ENCODE data around the gene RFX2.
"Not testable (repeated sequence)": the region's sequence is repeated elsewhere in the genome, so short reads cannot be mapped to it uniquely, and the experiment has no call there.

RFX2 gene

GRCh38 chr19:6073858-6074708, 36.2 kb downstream of the RFX2 start:
- DNase-seq: no peak

- DNase-seq: not testable (repeated sequence)
These were observed 37.1 kb downstream of the RFX2 start for GRCh38 chr19:6073233-6073632.

GRCh38 chr19:6071875-6072274, 38.4 kb downstream of the RFX2 start:
- no peak for DNase-seq

- no peak for DNase-seq
These were observed 39.4 kb downstream of the RFX2 start for GRCh38 chr19:6070720-6071485.

- DNase-seq: no peak
These were observed 40.1 kb downstream of the RFX2 start for GRCh38 chr19:6070207-6070681.

- no peak for DNase-seq
These were observed 41.0 kb downstream of the RFX2 start for GRCh38 chr19:6069268-6069791.

GRCh38 chr19:6068711-6069110, 41.6 kb downstream of the RFX2 start:
- no peak for DNase-seq

- no peak for DNase-seq
These were observed 42.3 kb downstream of the RFX2 start for GRCh38 chr19:6067975-6068374.

- peak; percentile 67 to 85 for DNase-seq
These were observed 43.3 kb downstream of the RFX2 start for GRCh38 chr19:6066661-6067646.

- peak; percentile 67 to 77 for DNase-seq
These were observed 44.5 kb downstream of the RFX2 start for GRCh38 chr19:6065685-6066374.

GRCh38 chr19:6064336-6065073, 45.8 kb downstream of the RFX2 start:
- DNase-seq: no peak

GRCh38 chr19:6063576-6064335, 46.5 kb downstream of the RFX2 start:
- no peak for DNase-seq

GRCh38 chr19:6062961-6063575, 47.2 kb downstream of the RFX2 start:
- no peak for DNase-seq

GRCh38 chr19:6062274-6062673, 48.0 kb downstream of the RFX2 start:
- DNase-seq: peak; percentile 31 to 73

- no peak for DNase-seq
These were observed 48.7 kb downstream of the RFX2 start for GRCh38 chr19:6061376-6062130.

GRCh38 chr19:6060600-6061375, 49.5 kb downstream of the RFX2 start:
- DNase-seq: peak in 1 of 2 donors; percentile 53

GRCh38 chr19:6059988-6060599, 50.2 kb downstream of the RFX2 start:
- DNase-seq: no peak
